K562 (cell line): ENCODE data around the gene ZNF180.

Experiments used
- ATF3 ChIP-seq, 2 experiments: fragments of 450-650 bp in 1 of 2; sonication (generic) in 1 of 2; formaldehyde crosslinking in 1 of 2; IDR thresholded peaks in 1 of 2; conservative IDR thresholded peaks in 1 of 2; 2 replicates each; pipeline versions ENCODE4 v1.6.1 to v1.8.1; 2016 to 2023; ENCODE audit warnings: mild to moderate bottlenecking in 2 of 2, moderate library complexity in 2 of 2, inconsistent platforms in 1 of 2, missing genetic modification reagents in 1 of 2
- EP300 ChIP-seq: IDR thresholded peaks from 2 replicates; pipeline ENCODE4 v1.6.1; 2012; ENCODE audit warnings: low read length, improper control_type of control experiment
- EZH2 ChIP-seq: IDR thresholded peaks from 2 replicates; pipeline ENCODE4 v1.6.1; 2012; ENCODE audit warnings: low read depth, mild to moderate bottlenecking, inconsistent platforms, low read length, borderline replicate concordance
- FOXJ3 ChIP-seq: sonication (generic); formaldehyde crosslinking; IDR thresholded peaks from 2 replicates; pipeline ENCODE4 v1.4.0; 2020; ENCODE audit warnings: mild to moderate bottlenecking, missing genetic modification reagents
- FOXK1 ChIP-seq: sonication (generic); formaldehyde crosslinking; IDR thresholded peaks from 2 replicates; pipeline ENCODE4 v1.8.0; 2022; ENCODE audit warnings: missing genetic modification reagents, mild to moderate bottlenecking, borderline replicate concordance
- MAFK ChIP-seq: IDR thresholded peaks from 2 replicates; pipeline ENCODE4 v1.6.1; 2011; ENCODE audit warnings: low read length, improper control_type of control experiment
- NRF1 ChIP-seq, 2 experiments: fragments of 450-650 bp; IDR thresholded peaks in 1 of 2; conservative IDR thresholded peaks in 1 of 2; 2 replicates each; pipeline ENCODE4 v1.6.1; 2014; ENCODE audit warnings: mild to moderate bottlenecking in 2 of 2
- POLR2AphosphoS5 ChIP-seq: IDR thresholded peaks from 2 replicates; pipeline ENCODE4 v1.6.1; 2011; ENCODE audit warnings: mild to moderate bottlenecking, low read depth, low read length, moderate library complexity; ENCODE audit not compliant: control insufficient read depth, insufficient read depth
- TEAD2 ChIP-seq: fragments of 450-650 bp; IDR thresholded peaks from 2 replicates; pipeline ENCODE4 v1.6.1; 2016; ENCODE audit warnings: missing genetic modification characterization, control low read depth, missing compliant biosample characterization
- UBTF ChIP-seq, 2 experiments: IDR thresholded peaks; 2 replicates each; pipeline ENCODE4 v1.6.1; 2012; ENCODE audit warnings: improper control_type of control experiment in 2 of 2, low read depth in 2 of 2, low read length in 2 of 2, borderline replicate concordance in 1 of 2
- ZNF174 ChIP-seq: fragments of 250-450 bp; sonication (Bioruptor Pico); IDR thresholded peaks from 2 replicates; pipeline ENCODE4 v1.4.0; 2020; ENCODE audit warnings: mild to moderate bottlenecking
- ZNF23 ChIP-seq: fragments of 250-450 bp; sonication (Bioruptor Pico); IDR thresholded peaks from 2 replicates; pipeline ENCODE4 v1.4.0; 2020; ENCODE audit warnings: mild to moderate bottlenecking
- TF ChIP-seq, protein P1 (sequence below), 3 experiments: IDR thresholded peaks in 2 of 3; conservative IDR thresholded peaks in 1 of 3; 2 replicates each; pipeline ENCODE4 v1.5.1; 2011 to 2012; ENCODE audit warnings: low read length in 3 of 3, mild to moderate bottlenecking in 3 of 3, control low read depth in 2 of 3, improper control_type of control experiment in 1 of 3, inconsistent platforms in 1 of 3, low read depth in 1 of 3, mixed read lengths in 1 of 3, moderate library complexity in 1 of 3; ENCODE audit not compliant: insufficient read depth in 2 of 3
- TF ChIP-seq, protein P2 (sequence below): sonication (generic); formaldehyde crosslinking; IDR thresholded peaks from 2 replicates; pipeline ENCODE4 v1.5.0; 2020; ENCODE audit warnings: missing genetic modification reagents

DNA sequence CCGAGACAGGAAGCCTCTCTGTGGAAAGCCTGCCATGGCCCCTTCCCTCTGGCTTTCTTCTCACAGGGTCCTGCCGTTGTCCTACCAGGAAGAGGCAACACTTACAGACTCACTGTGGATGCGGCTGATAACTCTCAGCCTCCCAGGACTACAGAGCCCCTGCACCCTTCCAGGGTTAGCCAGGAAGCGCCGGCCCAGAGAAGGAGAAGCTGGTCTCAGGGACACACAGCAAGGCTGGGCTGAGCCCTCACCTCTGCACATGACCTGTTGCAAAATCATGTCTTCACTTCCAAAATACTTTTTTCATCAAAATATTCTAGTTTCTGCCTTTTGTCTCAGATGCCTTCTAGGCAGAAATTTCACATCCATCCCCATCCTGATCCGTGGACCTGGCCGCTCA is 27.2 kb upstream of the ZNF180 start:
- TF ChIP-seq, protein P1, sequence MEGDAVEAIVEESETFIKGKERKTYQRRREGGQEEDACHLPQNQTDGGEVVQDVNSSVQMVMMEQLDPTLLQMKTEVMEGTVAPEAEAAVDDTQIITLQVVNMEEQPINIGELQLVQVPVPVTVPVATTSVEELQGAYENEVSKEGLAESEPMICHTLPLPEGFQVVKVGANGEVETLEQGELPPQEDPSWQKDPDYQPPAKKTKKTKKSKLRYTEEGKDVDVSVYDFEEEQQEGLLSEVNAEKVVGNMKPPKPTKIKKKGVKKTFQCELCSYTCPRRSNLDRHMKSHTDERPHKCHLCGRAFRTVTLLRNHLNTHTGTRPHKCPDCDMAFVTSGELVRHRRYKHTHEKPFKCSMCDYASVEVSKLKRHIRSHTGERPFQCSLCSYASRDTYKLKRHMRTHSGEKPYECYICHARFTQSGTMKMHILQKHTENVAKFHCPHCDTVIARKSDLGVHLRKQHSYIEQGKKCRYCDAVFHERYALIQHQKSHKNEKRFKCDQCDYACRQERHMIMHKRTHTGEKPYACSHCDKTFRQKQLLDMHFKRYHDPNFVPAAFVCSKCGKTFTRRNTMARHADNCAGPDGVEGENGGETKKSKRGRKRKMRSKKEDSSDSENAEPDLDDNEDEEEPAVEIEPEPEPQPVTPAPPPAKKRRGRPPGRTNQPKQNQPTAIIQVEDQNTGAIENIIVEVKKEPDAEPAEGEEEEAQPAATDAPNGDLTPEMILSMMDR (IDR thresholded peaks at IDR 0.05 in 2 of 3, conservative IDR thresholded peaks at IDR 0.05 in 1 of 3; ENCODE audit: insufficient read depth in 2 of 3, low read depth in 1 of 3, low read length in 3 of 3), result no peak
- no peak for TF ChIP-seq ZNF23
- TF ChIP-seq EZH2, result no peak
- no peak for TF ChIP-seq MAFK
- no peak for TF ChIP-seq NRF1 (conservative IDR thresholded peaks at IDR 0.05 in 1 of 2, IDR thresholded peaks at IDR 0.05 in 1 of 2)
- TF ChIP-seq TEAD2 (tag), result no peak
- no peak for TF ChIP-seq UBTF (IDR thresholded peaks at IDR 0.05; ENCODE audit: borderline replicate concordance in 1 of 2, low read depth in 2 of 2, low read length in 2 of 2)
- no peak for TF ChIP-seq FOXJ3
- TF ChIP-seq EP300, result no peak
- TF ChIP-seq ATF3 (IDR thresholded peaks at IDR 0.05), result no peak
- no peak for TF ChIP-seq ATF3 (CRISPR knock-in tag; conservative IDR thresholded peaks at IDR 0.05)
- TF ChIP-seq ZNF174 (CRISPR knock-in tag), result no peak
- TF ChIP-seq POLR2AphosphoS5, result no peak
- TF ChIP-seq FOXK1 (CRISPR knock-in tag), result no peak
- TF ChIP-seq, protein P2, sequence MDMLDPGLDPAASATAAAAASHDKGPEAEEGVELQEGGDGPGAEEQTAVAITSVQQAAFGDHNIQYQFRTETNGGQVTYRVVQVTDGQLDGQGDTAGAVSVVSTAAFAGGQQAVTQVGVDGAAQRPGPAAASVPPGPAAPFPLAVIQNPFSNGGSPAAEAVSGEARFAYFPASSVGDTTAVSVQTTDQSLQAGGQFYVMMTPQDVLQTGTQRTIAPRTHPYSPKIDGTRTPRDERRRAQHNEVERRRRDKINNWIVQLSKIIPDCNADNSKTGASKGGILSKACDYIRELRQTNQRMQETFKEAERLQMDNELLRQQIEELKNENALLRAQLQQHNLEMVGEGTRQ, result no peak
